SJCRH30 (cell line): ENCODE data around the gene ZNF326. TPM values are rescaled to one million over a fixed set of nuclear protein-coding genes. Genes with fewer than 3 reads are reported as not detected.
"Not testable (repeated sequence)": the region's sequence is repeated elsewhere in the genome, so short reads cannot be mapped to it uniquely, and the experiment has no call there.

ENCODE experiments used
- DNase-seq, 2 experiments: peaks; one replicate each; pipeline ENCODE4 v3.0.0-alpha.2; 2015 to 2020
- H3K27ac ChIP-seq: fragments of 250-450 bp; sonication (Bioruptor Pico); 2 replicates; pipeline ENCODE4 v1.5.1; 2020; ENCODE audit warnings: mild to moderate bottlenecking, moderate library complexity
- H3K27me3 ChIP-seq: fragments of 250-450 bp; sonication (Bioruptor Pico); 2 replicates; pipeline ENCODE4 v1.5.1; 2020; ENCODE audit warnings: mild to moderate bottlenecking, moderate library complexity
- H3K36me3 ChIP-seq: fragments of 250-450 bp; sonication (Bioruptor Pico); 2 replicates; pipeline ENCODE4 v1.5.1; 2020; ENCODE audit warnings: mild to moderate bottlenecking, moderate library complexity
- H3K4me1 ChIP-seq: fragments of 250-450 bp; sonication (Bioruptor Pico); 2 replicates; pipeline ENCODE4 v1.5.1; 2020; ENCODE audit warnings: mild to moderate bottlenecking, moderate library complexity
- H3K4me3 ChIP-seq: fragments of 250-450 bp; sonication (Bioruptor Pico); 2 replicates; pipeline ENCODE4 v1.5.1; 2020; ENCODE audit warnings: mild to moderate bottlenecking, moderate library complexity
- H3K9me3 ChIP-seq: fragments of 250-450 bp; sonication (Bioruptor Pico); replicated peaks from 2 replicates; pipeline ENCODE4 v1.5.1; 2020; ENCODE audit warnings: mild to moderate bottlenecking, moderate library complexity
- total RNA-seq: library from RNA; depleted of rRNA; stranded (reverse); fragments of >200 nt; shearing (Covaris generic); gene quantifications from 2 replicates; pipeline ENCODE4 v1.2.3, GENCODE V29; 2014

Gene ZNF326
- total RNA-seq, 1 experiment from 2014 or later, result 25.8 TPM

- H3K9me3 ChIP-seq, H3K4me1 ChIP-seq, DNase-seq, H3K27ac ChIP-seq, H3K27me3 ChIP-seq, H3K36me3 ChIP-seq, H3K4me3 ChIP-seq: not testable (repeated sequence)
Observed at GRCh38 chr1:89982846-89983245, 12.1 kb upstream of the ZNF326 start.

GRCh38 chr1:89984564-89985116 lies 10.3 kb upstream of the ZNF326 start:
- not testable (repeated sequence) for H3K36me3 ChIP-seq

GRCh38 chr1:89986020-89986419 lies 8.9 kb upstream of the ZNF326 start:
- no peaks in the 10 kb centered on the region for H3K27me3 ChIP-seq
- no peak overlapping the region for H3K27ac ChIP-seq
- no peaks in the 10 kb centered on the region for H3K9me3 ChIP-seq
- no peaks in the 10 kb centered on the region; the same call in 1 of the 2 replicates for H3K36me3 ChIP-seq
- peaks cover 4% of the 10 kb centered on the region; the same call in 1 of the 2 replicates for H3K4me1 ChIP-seq
- H3K4me3 ChIP-seq, result no peak overlapping the region
- DNase-seq, result no peak

More at GRCh38 chr1:89984564-89985116, 10.3 kb upstream of the ZNF326 start:
- not testable (repeated sequence) for H3K4me1 ChIP-seq, H3K27ac ChIP-seq, H3K27me3 ChIP-seq, DNase-seq, H3K4me3 ChIP-seq, H3K9me3 ChIP-seq

- Histone ChIP-seq H3K4me3 (no peak overlapping the region), H3K27ac (no peak overlapping the region), H3K36me3 (no peaks in the 10 kb centered on the region), H3K9me3 (no peaks in the 10 kb centered on the region), H3K27me3 (no peaks in the 10 kb centered on the region), H3K4me1 (no peaks in the 10 kb centered on the region)
- peak; percentile 42 to 83 for DNase-seq
Observed at GRCh38 chr1:89987159-89987819, 7.6 kb upstream of the ZNF326 start.

- Histone ChIP-seq H3K4me3 (no peak overlapping the region), H3K4me1 (no peaks in the 10 kb centered on the region), H3K27me3 (no peaks in the 10 kb centered on the region), H3K27ac (no peak overlapping the region), H3K36me3 (no peaks in the 10 kb centered on the region), H3K9me3 (no peaks in the 10 kb centered on the region)
- no peak for DNase-seq
Observed at GRCh38 chr1:89989099-89989498, 5.8 kb upstream of the ZNF326 start.

- H3K27ac ChIP-seq, result no peak overlapping the region
- no peaks in the 10 kb centered on the region for H3K4me1 ChIP-seq
- no peaks in the 10 kb centered on the region for H3K27me3 ChIP-seq
- H3K4me3 ChIP-seq, result no peak overlapping the region
- no peaks in the 10 kb centered on the region for H3K9me3 ChIP-seq
- no peak for DNase-seq
- no peaks in the 10 kb centered on the region for H3K36me3 ChIP-seq
Observed at GRCh38 chr1:89989799-89990198, 5.1 kb upstream of the ZNF326 start.

- H3K4me3 ChIP-seq, result no peak overlapping the region
- no peak for DNase-seq
- no peaks in the 10 kb centered on the region for H3K27me3 ChIP-seq
- H3K36me3 ChIP-seq, result no peaks in the 10 kb centered on the region
- no peaks in the 10 kb centered on the region for H3K4me1 ChIP-seq
- H3K9me3 ChIP-seq, result no peaks in the 10 kb centered on the region
- no peak overlapping the region for H3K27ac ChIP-seq
Observed at GRCh38 chr1:89990976-89991831, 3.7 kb upstream of the ZNF326 start.

GRCh38 chr1:89993541-89993940 lies 1.4 kb upstream of the ZNF326 start:
- Histone ChIP-seq H3K36me3 (peaks cover 12% of the 10 kb centered on the region), H3K9me3 (no peaks in the 10 kb centered on the region), H3K27ac (no peak overlapping the region), H3K4me1 (no peaks in the 10 kb centered on the region), H3K4me3 (no peak overlapping the region), H3K27me3 (no peaks in the 10 kb centered on the region)
- DNase-seq, result no peak

- Histone ChIP-seq H3K9me3 (no peaks in the 10 kb centered on the region), H3K4me1 (no peaks in the 10 kb centered on the region), H3K27ac (peak overlapping the region; percentile 89), H3K4me3 (peak overlapping the region; percentile 82), H3K36me3 (peaks cover 19% of the 10 kb centered on the region), H3K27me3 (no peaks in the 10 kb centered on the region)
- no peak for DNase-seq
Observed at GRCh38 chr1:89994231-89994804, 592 bp upstream of the ZNF326 start.

GRCh38 chr1:89995598-89996449 lies 914 bp downstream of the ZNF326 start:
- DNase-seq, result peak; percentile 64 to 71
- Histone ChIP-seq H3K36me3 (peaks cover 31% of the 10 kb centered on the region), H3K4me1 (no peaks in the 10 kb centered on the region), H3K27me3 (no peaks in the 10 kb centered on the region), H3K9me3 (no peaks in the 10 kb centered on the region), H3K27ac (peak overlapping the region; percentile 89), H3K4me3 (peak overlapping the region; percentile 82)

- Histone ChIP-seq H3K36me3 (peaks cover 32% of the 10 kb centered on the region), H3K4me1 (no peaks in the 10 kb centered on the region), H3K27me3 (no peaks in the 10 kb centered on the region), H3K9me3 (no peaks in the 10 kb centered on the region), H3K27ac (no peak overlapping the region), H3K4me3 (peak overlapping the region; percentile 82)
- no peak for DNase-seq
Observed at GRCh38 chr1:89996450-89997110, 1.7 kb downstream of the ZNF326 start.

- H3K36me3 ChIP-seq, result peaks cover 38% of the 10 kb centered on the region
- H3K27ac ChIP-seq, H3K27me3 ChIP-seq, H3K4me1 ChIP-seq, H3K4me3 ChIP-seq, H3K9me3 ChIP-seq, DNase-seq: not testable (repeated sequence)
Observed at GRCh38 chr1:89997152-89997551, 2.2 kb downstream of the ZNF326 start.

- Histone ChIP-seq H3K4me1 (no peaks in the 10 kb centered on the region), H3K27me3 (no peaks in the 10 kb centered on the region), H3K9me3 (no peaks in the 10 kb centered on the region), H3K27ac (no peak overlapping the region), H3K4me3 (no peak overlapping the region), H3K36me3 (peaks cover 42% of the 10 kb centered on the region)
- no peak for DNase-seq
Observed at GRCh38 chr1:89998306-89998705, 3.4 kb downstream of the ZNF326 start.

GRCh38 chr1:89999208-89999607 lies 4.3 kb downstream of the ZNF326 start:
- Histone ChIP-seq H3K9me3 (no peaks in the 10 kb centered on the region), H3K27me3 (no peaks in the 10 kb centered on the region), H3K4me3 (no peak overlapping the region), H3K36me3 (peaks cover 42% of the 10 kb centered on the region), H3K4me1 (no peaks in the 10 kb centered on the region), H3K27ac (no peak overlapping the region)
- DNase-seq, result no peak
